HL-60/S4 treated with phorbol 12-myristate 13-acetate at 8.2 ng/mL for 4 days and 3 days (cell line): ENCODE results near the gene CTR9.

Experiments used
- in situ Hi-C: fragments of 300-500 bp; cut with MboI; formaldehyde crosslinking; loops from 2 replicates; pipeline ENCODE4 v1.15.0; 2022; ENCODE audit warnings: low sequenced_read_pairs

Gene CTR9

GRCh38 chr11:10777806-10778205 is 26.8 kb downstream of the CTR9 start:
- in situ Hi-C loops: loop anchor here (25.0 kb wide), 1 partner anchor 1009 kb away; no protein-coding TSS in a partner anchor

GRCh38 chr11:10778217-10778970 is 27.3 kb downstream of the CTR9 start:
- in situ Hi-C loops: loop anchor here (25.0 kb wide), 1 partner anchor 1009 kb away; no protein-coding TSS in a partner anchor

- in situ Hi-C loops: loop anchor here (25.0 kb wide), 1 partner anchor 1008 kb away; no protein-coding TSS in a partner anchor
Observed at GRCh38 chr11:10779086-10779485, 28.0 kb downstream of the CTR9 start.

- in situ Hi-C loops: loop anchor here (25.0 kb wide), 1 partner anchor 1007 kb away; no protein-coding TSS in a partner anchor
Observed at GRCh38 chr11:10780040-10780439, 29.0 kb downstream of the CTR9 start.

- in situ Hi-C loops: loop anchor here (25.0 kb wide), 1 partner anchor 1003 kb away; no protein-coding TSS in a partner anchor
Observed at GRCh38 chr11:10784232-10785145, 33.4 kb downstream of the CTR9 start.

- in situ Hi-C loops: loop anchor here (25.0 kb wide), 1 partner anchor 1002 kb away; no protein-coding TSS in a partner anchor
Observed at GRCh38 chr11:10785146-10785474, 34.1 kb downstream of the CTR9 start.

GRCh38 chr11:10786451-10786850 is 35.4 kb downstream of the CTR9 start:
- in situ Hi-C loops: loop anchor here (25.0 kb wide), 1 partner anchor 1001 kb away; no protein-coding TSS in a partner anchor

GRCh38 chr11:10792385-10793068 is 41.5 kb downstream of the CTR9 start:
- in situ Hi-C loops: loop anchor here (25.0 kb wide), 1 partner anchor 995 kb away; no protein-coding TSS in a partner anchor

- in situ Hi-C loops: loop anchor here (25.0 kb wide), 1 partner anchor 994 kb away; no protein-coding TSS in a partner anchor
Observed at GRCh38 chr11:10793470-10794255, 42.6 kb downstream of the CTR9 start.

- in situ Hi-C loops: loop anchor here (25.0 kb wide), 1 partner anchor 991 kb away; no protein-coding TSS in a partner anchor
Observed at GRCh38 chr11:10796191-10796590, 45.1 kb downstream of the CTR9 start.

- in situ Hi-C loops: loop anchor here (25.0 kb wide), 1 partner anchor 990 kb away; no protein-coding TSS in a partner anchor
Observed at GRCh38 chr11:10797001-10797400, 46.0 kb downstream of the CTR9 start.

- in situ Hi-C loops: loop anchor here (25.0 kb wide), 1 partner anchor 990 kb away; no protein-coding TSS in a partner anchor
Observed at GRCh38 chr11:10797531-10797930, 46.5 kb downstream of the CTR9 start.

GRCh38 chr11:10798330-10798928 is 47.4 kb downstream of the CTR9 start:
- in situ Hi-C loops: loop anchor here (25.0 kb wide), 1 partner anchor 989 kb away; no protein-coding TSS in a partner anchor

GRCh38 chr11:10800292-10800691 is 49.2 kb downstream of the CTR9 start:
- in situ Hi-C loops: no loop called here

GRCh38 chr11:10803676-10804075 is 52.6 kb downstream of the CTR9 start:
- in situ Hi-C loops: no loop called here

- in situ Hi-C loops: no loop called here
Observed at GRCh38 chr11:10805741-10806140, 54.7 kb downstream of the CTR9 start.

- in situ Hi-C loops: no loop called here
Observed at GRCh38 chr11:10806206-10806605, 55.2 kb downstream of the CTR9 start.

GRCh38 chr11:10807493-10808234 is 56.6 kb downstream of the CTR9 start:
- in situ Hi-C loops: no loop called here

- in situ Hi-C loops: no loop called here
Observed at GRCh38 chr11:10808235-10808552, 57.1 kb downstream of the CTR9 start.
